ENCODE results near the gene ZNF135.

The ZNF135 gene

GRCh38 chr19:58047672-58048071 is 11.4 kb upstream of the ZNF135 start:
- DNase-seq, result no peak

GRCh38 chr19:58052256-58052655 is 6.8 kb upstream of the ZNF135 start:
- no peak for DNase-seq

- no peak for DNase-seq
Observed at GRCh38 chr19:58053480-58054156, 5.5 kb upstream of the ZNF135 start.

GRCh38 chr19:58054901-58055874 is 3.9 kb upstream of the ZNF135 start:
- DNase-seq, result no peak

GRCh38 chr19:58056261-58056660 is 2.8 kb upstream of the ZNF135 start:
- DNase-seq, result no peak

GRCh38 chr19:58056861-58057260 is 2.2 kb upstream of the ZNF135 start:
- no peak for DNase-seq

GRCh38 chr19:58058467-58058866 is 615 bp upstream of the ZNF135 start:
- no peak for DNase-seq

GRCh38 chr19:58059671-58060078 is 593 bp downstream of the ZNF135 start:
- no peak for DNase-seq

- DNase-seq, result no peak
Observed at GRCh38 chr19:58060231-58060630, 1.1 kb downstream of the ZNF135 start.

GRCh38 chr19:58063712-58064111 is 4.6 kb downstream of the ZNF135 start:
- no peak for DNase-seq

GRCh38 chr19:58067240-58067912 is 8.3 kb downstream of the ZNF135 start:
- no peak for DNase-seq

- DNase-seq, result no peak
Observed at GRCh38 chr19:58079792-58080191, 20.7 kb downstream of the ZNF135 start.

- DNase-seq, result no peak
Observed at GRCh38 chr19:58083021-58083420, 23.9 kb downstream of the ZNF135 start.

- no peak for DNase-seq
Observed at GRCh38 chr19:58084596-58085347, 25.7 kb downstream of the ZNF135 start.

GRCh38 chr19:58085348-58085875 is 26.3 kb downstream of the ZNF135 start:
- DNase-seq, result no peak

- DNase-seq, result no peak
Observed at GRCh38 chr19:58086825-58087710, 28.0 kb downstream of the ZNF135 start.

- DNase-seq, result no peak
Observed at GRCh38 chr19:58088521-58089052, 29.5 kb downstream of the ZNF135 start.

- DNase-seq, result no peak
Observed at GRCh38 chr19:58089846-58090245, 30.8 kb downstream of the ZNF135 start.

GRCh38 chr19:58091251-58091995 is 32.3 kb downstream of the ZNF135 start:
- DNase-seq, result no peak

- no peak for DNase-seq
Observed at GRCh38 chr19:58093071-58093470, 34.0 kb downstream of the ZNF135 start.

Measured in activated gamma-delta T cell (primary cell).